Upper lobe of left lung (tissue), 6 donors: ENCODE measurements around the gene ERF. TPM values are rescaled to one million over a fixed set of nuclear protein-coding genes. Genes with fewer than 3 reads are reported as not detected.
A peak's percentile ranks its signal among the peaks of the same experiment; 100 is the strongest.

Experiments
- ATAC-seq, 2 donors: fragments of 200-7000 bp; cut with Tn5 transposase; one replicate each; pipeline ENCODE4 v1.9.1; 2022; ENCODE audit warnings: mild to moderate bottlenecking in 2 of 2, moderate library complexity in 2 of 2; ENCODE audit not compliant: low FRiP score in 2 of 2
- DNase-seq, 2 donors: peaks; one replicate each; pipeline ENCODE4 v3.0.0-alpha.2; 2019 to 2020
- H3K27ac ChIP-seq, 4 donors: fragments of 200-600 bp; sonication (generic); one replicate each; pipeline ENCODE4 v1.5.1; 2016 to 2019
- H3K27me3 ChIP-seq, 4 donors: fragments of 200-600 bp; sonication (generic); one replicate each; pipeline ENCODE4 v1.5.1; 2017 to 2019
- H3K36me3 ChIP-seq, 4 donors: fragments of 200-600 bp; sonication (generic); one replicate each; pipeline ENCODE4 v1.5.1; 2016 to 2019
- H3K4me1 ChIP-seq, 4 donors: fragments of 200-600 bp; sonication (generic); one replicate each; pipeline ENCODE4 v1.5.1; 2018 to 2019
- H3K4me3 ChIP-seq, 4 donors: fragments of 200-600 bp; sonication (generic); one replicate each; pipeline ENCODE4 v1.5.1; 2017 to 2019; ENCODE audit warnings: mild to moderate bottlenecking in 2 of 4, moderate library complexity in 1 of 4
- H3K9me3 ChIP-seq, 4 donors: fragments of 200-600 bp; sonication (generic); one replicate each; pipeline ENCODE4 v1.5.1; 2018 to 2019
- EP300 ChIP-seq, 4 donors: sonication (generic); formaldehyde crosslinking; IDR thresholded peaks; one replicate each; pipeline ENCODE4 v1.5.1; 2017; ENCODE audit warnings: antibody characterized with exemption in 4 of 4, control low read depth in 2 of 4
- POLR2A ChIP-seq, 4 donors: fragments of 450-650 bp; IDR thresholded peaks; one replicate each; pipeline ENCODE4 v1.5.1; 2016 to 2017; ENCODE audit warnings: antibody characterized with exemption in 4 of 4, mild to moderate bottlenecking in 2 of 4
- POLR2AphosphoS5 ChIP-seq, 2 donors: sonication (generic); formaldehyde crosslinking; IDR thresholded peaks; one replicate each; pipeline ENCODE4 v1.5.1; 2017; ENCODE audit warnings: antibody characterized with exemption in 2 of 2
- WGBS, 2 donors: methylation state at CpG; one replicate each; pipeline ENCODE4 v1.1.5; 2017 to 2018; 5-methylcytosine and 5-hydroxymethylcytosine counted together
- total RNA-seq, 6 donors: library from RNA; depleted of rRNA in 4 of 6; stranded (reverse); fragments of >200 nt in 4 of 6; gene quantifications; one replicate each; pipeline versions ENCODE4 v1.1.0 to v1.2.1, GENCODE V29; 2016 to 2021
- TF ChIP-seq, protein P1 (sequence below), 6 experiments: fragments of 450-650 bp in 4 of 6; fragments of 200-600 bp in 2 of 6; sonication (generic) in 2 of 6; IDR thresholded peaks; one replicate each; pipeline ENCODE4 v1.5.1; 2016 to 2019; ENCODE audit warnings: antibody characterized with exemption in 6 of 6
- donor health status: DM: no; HTN: no; CAD: no; lungs with moderate emphysema.
- donor health status: DM: no; HTN: yes; CAD: no; lungs with severe emphysema.

Gene ERF
- 10 to 100 TPM; 13.6 to 59.4 (median 32.5) TPM for total RNA-seq

DNA sequence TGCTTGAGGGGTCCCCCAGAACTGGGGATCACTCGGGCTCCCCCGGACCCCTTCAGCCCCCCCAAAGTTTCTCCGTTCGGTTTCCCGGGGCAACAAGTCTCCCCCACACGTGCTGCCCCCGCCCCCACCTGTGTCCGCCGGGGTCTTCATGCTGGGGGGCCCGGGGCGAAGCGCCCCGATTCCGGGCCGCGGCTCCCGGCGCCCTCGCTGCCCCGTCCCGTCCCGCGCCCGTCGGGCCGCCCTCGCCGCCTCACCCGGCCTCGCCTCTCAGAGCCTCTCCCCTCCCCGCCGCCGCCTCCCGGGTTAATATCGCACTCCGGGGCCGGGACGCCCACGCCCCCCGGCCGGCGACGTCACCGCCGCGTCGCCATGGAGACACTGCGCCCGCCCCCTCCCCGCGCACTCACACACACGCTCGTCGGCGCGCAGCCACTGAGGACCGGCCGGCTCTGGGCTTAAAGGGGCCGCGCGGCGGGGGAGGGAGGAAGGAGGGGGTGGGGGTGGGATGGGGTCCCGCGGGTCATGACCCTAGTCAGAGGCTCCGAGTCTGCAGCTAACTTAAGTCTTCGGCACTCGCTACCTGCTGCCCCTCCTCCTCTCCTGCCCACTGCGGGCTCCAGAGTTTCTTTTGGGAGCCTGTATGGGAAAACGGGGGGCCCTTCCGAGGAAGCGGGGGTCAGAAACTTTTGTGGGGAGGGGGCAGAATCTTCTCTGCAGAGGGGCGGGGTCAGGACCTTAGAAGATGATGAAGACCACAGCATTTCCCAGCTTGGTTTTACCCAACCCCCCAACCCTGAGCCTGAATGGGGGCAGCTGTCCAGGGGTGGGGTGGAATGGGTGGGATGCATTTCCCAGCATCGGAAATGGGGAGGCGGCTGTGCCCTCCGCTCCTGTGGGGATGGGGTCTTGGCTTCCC lies at the start of gene ERF:
Gene ERF, minus strand, starts transcription at position 279 of the 916 bp plus-strand sequence. Its CDS starts 129 bp downstream, at position 150.
- Histone ChIP-seq H3K27me3 (no peaks in the 10 kb centered on the region), H3K4me1 (peaks cover 39 to 48% (median 45%) of the 10 kb centered on the region in 4 donors), H3K36me3 (peaks cover 0 to 2% (median 0%) of the 10 kb centered on the region in 4 donors), H3K9me3 (no peaks in the 10 kb centered on the region), H3K27ac (peak within 1 kb of the TSS; percentile 98 to 100 (median 100)), H3K4me3 (peak within 1 kb of the TSS; percentile 55 to 100 (median 76))
- peak; percentile 96 to 99 for TF ChIP-seq POLR2AphosphoS5 (IDR thresholded peaks at IDR 0.05)
- TF ChIP-seq, protein P1, sequence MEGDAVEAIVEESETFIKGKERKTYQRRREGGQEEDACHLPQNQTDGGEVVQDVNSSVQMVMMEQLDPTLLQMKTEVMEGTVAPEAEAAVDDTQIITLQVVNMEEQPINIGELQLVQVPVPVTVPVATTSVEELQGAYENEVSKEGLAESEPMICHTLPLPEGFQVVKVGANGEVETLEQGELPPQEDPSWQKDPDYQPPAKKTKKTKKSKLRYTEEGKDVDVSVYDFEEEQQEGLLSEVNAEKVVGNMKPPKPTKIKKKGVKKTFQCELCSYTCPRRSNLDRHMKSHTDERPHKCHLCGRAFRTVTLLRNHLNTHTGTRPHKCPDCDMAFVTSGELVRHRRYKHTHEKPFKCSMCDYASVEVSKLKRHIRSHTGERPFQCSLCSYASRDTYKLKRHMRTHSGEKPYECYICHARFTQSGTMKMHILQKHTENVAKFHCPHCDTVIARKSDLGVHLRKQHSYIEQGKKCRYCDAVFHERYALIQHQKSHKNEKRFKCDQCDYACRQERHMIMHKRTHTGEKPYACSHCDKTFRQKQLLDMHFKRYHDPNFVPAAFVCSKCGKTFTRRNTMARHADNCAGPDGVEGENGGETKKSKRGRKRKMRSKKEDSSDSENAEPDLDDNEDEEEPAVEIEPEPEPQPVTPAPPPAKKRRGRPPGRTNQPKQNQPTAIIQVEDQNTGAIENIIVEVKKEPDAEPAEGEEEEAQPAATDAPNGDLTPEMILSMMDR (IDR thresholded peaks at IDR 0.05) = peak in 2 of 6 experiments; percentile 11 to 34
- peak in 3 of 4 donors; percentile 94 to 99 (median 96) for TF ChIP-seq POLR2A (IDR thresholded peaks at IDR 0.05)
- peak in 1 of 4 donors; percentile 36 for TF ChIP-seq EP300 (IDR thresholded peaks at IDR 0.05)
- WGBS, 2 donors = 0% methylated on average over 51 of the region's 75 CpGs; no CpG with 5 or more reads in 1 of the 2 donors
- ATAC-seq = peak; percentile 93
- peak; percentile 94 to 99 for DNase-seq

DNA sequence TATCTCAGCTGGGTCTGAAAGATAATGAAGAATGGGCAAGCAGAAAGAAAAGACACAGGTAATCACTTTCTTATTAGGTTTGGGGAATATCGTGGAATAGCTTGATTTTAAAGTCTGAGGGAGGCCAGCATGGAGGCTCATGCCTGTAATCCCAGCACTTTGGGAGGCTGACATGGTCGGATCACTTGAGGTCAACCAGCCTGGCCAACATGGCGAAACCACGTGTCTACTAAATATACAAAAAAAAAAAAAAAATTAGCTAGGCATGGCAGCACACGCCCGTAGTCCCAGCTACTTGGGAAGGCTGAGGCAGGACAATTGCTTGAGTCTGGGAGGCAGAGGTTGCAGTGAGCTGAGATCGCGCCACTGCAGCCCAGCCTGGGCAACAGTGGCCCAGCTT lies 48.9 kb upstream of the ERF start:
- no peaks in the 10 kb centered on the region for H3K9me3 ChIP-seq
- H3K27ac ChIP-seq = no peak overlapping the region
- H3K27me3 ChIP-seq = no peaks in the 10 kb centered on the region
- DNase-seq (no peak), ATAC-seq (no peak)
- peaks cover 9 to 17% (median 15%) of the 10 kb centered on the region in 4 donors for H3K4me1 ChIP-seq
- WGBS, 2 donors = 76 to 93% methylated on average over 8 of the region's 8 CpGs
- H3K36me3 ChIP-seq = no peaks in the 10 kb centered on the region
- TF ChIP-seq POLR2A (IDR thresholded peaks at IDR 0.05) = no peak
- TF ChIP-seq POLR2AphosphoS5 (IDR thresholded peaks at IDR 0.05) = no peak
- TF ChIP-seq EP300 (IDR thresholded peaks at IDR 0.05) = no peak
- TF ChIP-seq, protein P1 (IDR thresholded peaks at IDR 0.05) = no peak
- no peak overlapping the region for H3K4me3 ChIP-seq

DNA sequence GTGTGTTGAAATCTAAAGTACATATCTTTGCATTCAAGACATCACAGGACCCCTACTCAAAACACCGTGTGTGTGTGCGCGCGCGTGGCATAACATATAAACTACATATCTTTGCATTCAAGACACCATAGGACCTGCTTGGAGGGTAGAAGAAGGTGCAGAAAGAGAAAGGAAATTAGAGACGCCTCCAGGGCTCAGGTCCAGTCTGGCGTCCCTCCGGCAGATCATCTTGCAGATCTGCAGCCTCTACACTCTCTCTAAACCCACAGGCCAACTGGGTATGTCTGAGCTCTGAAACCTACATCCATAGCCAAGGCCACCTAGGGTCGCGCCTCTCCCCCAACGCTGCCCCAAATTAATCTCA lies 48.2 kb upstream of the ERF start:
- no peak for TF ChIP-seq EP300 (IDR thresholded peaks at IDR 0.05)
- no peak for TF ChIP-seq POLR2AphosphoS5 (IDR thresholded peaks at IDR 0.05)
- TF ChIP-seq POLR2A (IDR thresholded peaks at IDR 0.05) = no peak
- TF ChIP-seq, protein P1 (IDR thresholded peaks at IDR 0.05) = no peak
- 61 to 80% methylated on average over 11 of the region's 11 CpGs for WGBS, 2 donors
- H3K27me3 ChIP-seq = no peaks in the 10 kb centered on the region
- DNase-seq (no peak), ATAC-seq (no peak)
- peaks cover 9 to 17% (median 15%) of the 10 kb centered on the region in 4 donors for H3K4me1 ChIP-seq
- peak overlapping the region in 3 of 4 donors; percentile 57 to 74 (median 70) for H3K4me3 ChIP-seq
- H3K27ac ChIP-seq = peak overlapping the region in 2 of 4 donors; percentile 68 to 70
- H3K36me3 ChIP-seq = no peaks in the 10 kb centered on the region
- no peaks in the 10 kb centered on the region for H3K9me3 ChIP-seq

DNA sequence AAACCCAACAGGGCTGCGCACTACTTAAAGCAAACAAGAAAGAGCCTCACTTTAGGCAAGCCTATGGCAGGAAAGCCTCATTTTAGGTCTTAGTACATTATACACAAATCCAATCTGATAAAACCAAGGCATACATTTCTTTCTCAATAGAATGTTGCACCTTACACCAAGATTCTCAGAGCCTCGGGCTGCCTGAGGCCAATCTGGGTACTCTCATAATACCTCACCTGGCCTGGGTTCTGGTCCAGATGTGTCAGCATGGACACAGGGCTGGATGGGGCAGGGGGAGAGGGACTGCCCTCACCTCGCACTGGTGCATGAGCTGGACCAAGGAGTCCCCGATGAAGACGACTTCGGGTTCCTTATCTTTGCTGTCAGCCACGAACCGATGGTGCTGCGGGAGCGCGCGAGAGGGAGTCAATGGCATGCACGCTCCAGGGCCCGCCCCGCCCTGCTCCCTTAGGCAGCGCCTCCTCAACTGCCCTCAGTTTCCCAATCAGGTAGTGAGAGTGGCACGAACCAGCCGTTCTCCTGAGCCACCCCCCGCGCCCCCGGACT lies 46.8 kb upstream of the ERF start, which contains the start of gene PRR19:
Gene PRR19, plus strand, starts transcription at position 487 of the 558 bp plus-strand sequence. CDS start 7,453 bp downstream, outside the sequence.
- Histone ChIP-seq H3K4me3 (peak within 1 kb of the TSS; percentile 34 to 74 (median 64)), H3K36me3 (peaks cover 0 to 4% (median 0%) of the 10 kb centered on the region in 4 donors), H3K4me1 (peaks cover 9 to 17% (median 15%) of the 10 kb centered on the region in 4 donors), H3K27me3 (no peaks in the 10 kb centered on the region), H3K27ac (peak within 1 kb of the TSS in 3 of 4 donors; percentile 6 to 70 (median 68)), H3K9me3 (no peaks in the 10 kb centered on the region)
- no peak for DNase-seq
- ATAC-seq = peak; percentile 20 to 28
- 8 to 45% methylated on average over 2 to 17 of the region's 21 CpGs for WGBS, 2 donors
- TF ChIP-seq POLR2A (IDR thresholded peaks at IDR 0.05) = no peak
- TF ChIP-seq EP300 (IDR thresholded peaks at IDR 0.05) = no peak
- TF ChIP-seq POLR2AphosphoS5 (IDR thresholded peaks at IDR 0.05) = no peak
- TF ChIP-seq, protein P1 (IDR thresholded peaks at IDR 0.05) = no peak
